Adrenal gland (tissue), 12 donors: ENCODE measurements around the gene IRF2BP2. TPM values are rescaled to one million over a fixed set of nuclear protein-coding genes. Genes with fewer than 3 reads are reported as not detected.

ENCODE experiments used
- DNase-seq, 7 donors: peaks; one replicate each; pipeline ENCODE4 v3.0.0-alpha.2; 2019 to 2020
- H3K27ac ChIP-seq, 5 donors: fragments of 200-600 bp; sonication (generic) in 4 of 5; 1 replicate in 3 of 5; 2 replicates in 2 of 5; pipeline versions ENCODE4 v1.5.1 to v1.8.0; 2016 to 2020; ENCODE audit warnings: mild to moderate bottlenecking in 1 of 5
- H3K27me3 ChIP-seq: fragments of 200-600 bp; 2 replicates; pipeline ENCODE4 v1.8.0; 2021
- H3K36me3 ChIP-seq, 2 donors: fragments of 200-600 bp; replicated peaks in 1 of 2; 1 replicate in 1 of 2; 2 replicates in 1 of 2; pipeline versions ENCODE4 v1.5.1 to v1.8.0; 2018 to 2022
- H3K4me1 ChIP-seq, 2 donors: fragments of 200-600 bp; replicated peaks in 1 of 2; 1 replicate in 1 of 2; 2 replicates in 1 of 2; pipeline versions ENCODE4 v1.5.1 to v1.8.0; 2018 to 2021
- H3K4me3 ChIP-seq, 4 donors: fragments of 200-600 bp; sonication (generic) in 3 of 4; one replicate each; pipeline ENCODE4 v1.5.1; 2016 to 2018
- H3K9me3 ChIP-seq, 3 donors: fragments of 200-600 bp; sonication (generic) in 1 of 3; replicated peaks in 1 of 3; 1 replicate in 2 of 3; 2 replicates in 1 of 3; pipeline versions ENCODE4 v1.5.1 to v1.8.0; 2016 to 2021
- CTCF ChIP-seq, 6 experiments: fragments of 450-650 bp in 4 of 6; fragments of 200-600 bp in 2 of 6; sonication (generic) in 1 of 6; IDR thresholded peaks; 1 replicate in 5 of 6; 2 replicates in 1 of 6; pipeline versions ENCODE4 v1.5.1 to v1.8.0; 2016 to 2021; ENCODE audit warnings: antibody characterized with exemption in 6 of 6, mild to moderate bottlenecking in 2 of 6, moderate library complexity in 1 of 6
- POLR2A ChIP-seq, 2 donors: fragments of 450-650 bp; IDR thresholded peaks; one replicate each; pipeline ENCODE4 v1.6.1; 2017; ENCODE audit warnings: antibody characterized with exemption in 2 of 2, mild to moderate bottlenecking in 2 of 2, moderate library complexity in 1 of 2
- WGBS, 4 donors: extraction: QIAGEN DNeasy Blood & Tissue Kit in 2 of 4; methylation state at CpG; one replicate each; pipeline versions ENCODE4 v1.1.5 to v1.1.7; 2013 to 2017; 5-methylcytosine and 5-hydroxymethylcytosine counted together
- intact Hi-C, 2 donors: fragments of 100-400 bp; cut with DNase I; formaldehyde crosslinking; loops; one replicate each; pipeline versions ENCODE4 v1.14.1 to v1.15.0; 2022 to 2023
- polyA plus RNA-seq, 3 donors: library from polyadenylated mRNA; stranded (reverse); fragments of 200-250 nt in 2 of 3; fragments of 350-450 nt in 1 of 3; fragmentation: Illumina TruSeq in 1 of 3; extraction: RNeasy Lipid Tissue Mini Kit (QIAGEN cat#74804) in 1 of 3; gene quantifications; one replicate each; pipeline ENCODE4 v1.2.3, GENCODE V29; 2013 to 2014
- total RNA-seq, 9 donors: library from RNA; depleted of rRNA in 4 of 9; stranded (reverse); fragments of >200 nt in 4 of 9; fragments of 120-200 nt in 1 of 9; fragmentation: NEBNext Ultra II Directional in 1 of 9; extraction: Animal tissue kit (Norgen Biotek cat#: 25700) in 1 of 9; gene quantifications; one replicate each; pipeline versions ENCODE4 v1.1.0 to v1.2.4, GENCODE V29; 2013 to 2023
- donor health status: healthy with polysubstance abuse.
- donor health status: Bipolar disorder and iron deficiency.
- donor health status: DM: yes; HTN: yes; CAD: no.
- donor health status: DM: no; HTN: no; CAD: no.
- donor health status: DM: no; HTN: no; CAD: no.
- donor health status: DM: yes; HTN: yes; CAD: no.

The IRF2BP2 gene
- total and polyA plus RNA-seq, 12 donors, result 37.5 to 182 (median 84.4) TPM

- peak; percentile 92 to 97 (median 96) for DNase-seq
- 0 to 1% (median 1%) methylated on average over 19 to 20 of the region's 20 CpGs for WGBS, 4 donors
These were observed 2.6 kb upstream of the IRF2BP2 start for GRCh38 chr1:234612352-234613127.

GRCh38 chr1:234611847-234612351 is 1.9 kb upstream of the IRF2BP2 start:
- Histone ChIP-seq H3K36me3 (peaks cover 0 to 15% of the 10 kb centered on the region in 2 donors), H3K27me3 (no peaks in the 10 kb centered on the region), H3K27ac (peak overlapping the region; percentile 97 to 100 (median 100)), H3K9me3 (no peaks in the 10 kb centered on the region), H3K4me1 (peaks cover 33 to 44% of the 10 kb centered on the region in 2 donors), H3K4me3 (peak overlapping the region in 2 of 4 donors; percentile 9 to 48)
- TF ChIP-seq POLR2A (IDR thresholded peaks at IDR 0.05) (no peak), CTCF (IDR thresholded peaks at IDR 0.05) (no peak)
- DNase-seq, result peak; percentile 35 to 77 (median 57)
- intact Hi-C loops, result loop anchor here (2.0 to 5.0 kb wide), 3 partner anchors 110 to 365 kb away; no protein-coding TSS in a partner anchor
- WGBS, 4 donors, result 50 to 68% (median 56%) methylated on average over 5 to 7 of the region's 7 CpGs

More at GRCh38 chr1:234612352-234613127, 2.6 kb upstream of the IRF2BP2 start:
- intact Hi-C loops, result loop anchor here (5.0 kb wide), 2 partner anchors 110 to 365 kb away; no protein-coding TSS in a partner anchor
- Histone ChIP-seq H3K4me3 (peak overlapping the region in 2 of 4 donors; percentile 9 to 48), H3K4me1 (peaks cover 31 to 37% of the 10 kb centered on the region in 2 donors), H3K36me3 (peaks cover 0 to 9% of the 10 kb centered on the region in 2 donors), H3K27ac (peak overlapping the region; percentile 97 to 100 (median 100)), H3K27me3 (no peaks in the 10 kb centered on the region), H3K9me3 (no peaks in the 10 kb centered on the region)
- TF ChIP-seq POLR2A (IDR thresholded peaks at IDR 0.05), result peak; percentile 60 to 97
- no peak for TF ChIP-seq CTCF (IDR thresholded peaks at IDR 0.05)

GRCh38 chr1:234611225-234611846 is 1.4 kb upstream of the IRF2BP2 start:
- H3K27ac ChIP-seq, result peak overlapping the region; percentile 97 to 100 (median 100)
- TF ChIP-seq POLR2A (IDR thresholded peaks at IDR 0.05) (peak in 1 of 2 donors; percentile 24), CTCF (IDR thresholded peaks at IDR 0.05) (no peak)
- peak overlapping the region in 2 of 4 donors; percentile 31 to 68 for H3K4me3 ChIP-seq
- H3K9me3 ChIP-seq, result no peaks in the 10 kb centered on the region
- H3K27me3 ChIP-seq, result no peaks in the 10 kb centered on the region
- peaks cover 0 to 21% of the 10 kb centered on the region in 2 donors for H3K36me3 ChIP-seq
- no peak for DNase-seq
- intact Hi-C loops, result loop anchor here (2.0 to 5.0 kb wide), 3 partner anchors 111 to 366 kb away; no protein-coding TSS in a partner anchor
- WGBS, 4 donors, result 8 to 14% (median 11%) methylated on average over 13 to 22 of the region's 22 CpGs
- H3K4me1 ChIP-seq, result peaks cover 39 to 45% of the 10 kb centered on the region in 2 donors
